GM18951 (cell line): ENCODE data around the gene SNED1.

Source experiments
- POLR2A ChIP-seq: IDR thresholded peaks from 4 replicates; pipeline ENCODE4 v1.6.1; 2011; ENCODE audit warnings: mild to moderate bottlenecking; ENCODE audit not compliant: insufficient read length, insufficient read depth; ENCODE audit errors: extremely low read depth
- in situ Hi-C: fragments of 300-500 bp; cut with MboI; formaldehyde crosslinking; loops from one replicate; pipeline ENCODE4 v1.12.0; 2022; ENCODE audit warnings: low sequenced_read_pairs, mixed read lengths, inconsistent platforms; ENCODE audit not compliant: unreplicated experiment

The SNED1 gene

GRCh38 chr2:241110607-241111439 is 112.4 kb downstream of the SNED1 start:
- TF ChIP-seq POLR2A, result no peak
- in situ Hi-C loops, result no loop called here

GRCh38 chr2:241111440-241111805 is 113.0 kb downstream of the SNED1 start:
- TF ChIP-seq POLR2A, result no peak
- in situ Hi-C loops, result no loop called here

DNA sequence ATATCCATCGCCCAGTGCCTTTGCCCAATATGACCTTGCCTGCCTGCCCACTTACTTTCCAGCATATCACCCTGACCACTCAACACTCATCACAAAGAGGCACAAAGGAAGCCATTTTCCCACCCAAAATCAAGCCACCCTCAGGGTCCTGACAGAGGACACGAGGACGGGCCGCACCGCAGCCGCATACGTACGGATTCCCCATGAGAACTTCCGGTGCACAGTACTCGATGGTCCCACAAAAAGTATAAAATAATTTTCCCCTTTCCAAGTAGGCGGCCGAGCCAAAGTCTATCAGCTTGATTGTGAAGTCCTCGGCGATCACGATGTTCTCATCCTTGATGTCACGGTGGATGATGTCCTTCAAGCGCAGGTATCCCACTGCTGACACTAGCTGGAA is 113.6 kb downstream of the SNED1 start:
- in situ Hi-C loops, result no loop called here

DNA sequence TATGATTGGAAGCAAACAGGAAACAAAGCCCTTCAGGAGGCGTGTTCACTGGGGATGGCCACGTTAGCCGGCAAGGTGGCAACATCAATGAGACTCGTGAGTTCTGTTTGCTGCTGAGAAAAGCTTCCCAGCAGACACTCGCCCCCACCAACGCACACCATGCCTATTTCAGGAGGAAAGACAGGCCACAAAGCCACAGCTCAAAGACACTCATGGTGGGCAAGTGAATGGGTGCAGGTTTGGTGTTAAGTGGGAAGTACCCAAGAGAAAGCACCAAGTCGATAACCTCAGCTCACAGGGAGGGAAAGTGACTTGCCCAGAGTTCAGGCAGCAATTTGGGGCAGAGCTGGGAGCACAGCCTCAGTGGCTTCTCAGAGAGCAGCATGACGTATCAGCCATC is 114.2 kb downstream of the SNED1 start:
- TF ChIP-seq POLR2A, result no peak
- in situ Hi-C loops, result no loop called here

More for the DNA sequence above, 113.6 kb downstream of the SNED1 start:
- no peak for TF ChIP-seq POLR2A

GRCh38 chr2:241114836-241115235 is 116.4 kb downstream of the SNED1 start:
- TF ChIP-seq POLR2A, result no peak
- in situ Hi-C loops, result no loop called here

- no peak for TF ChIP-seq POLR2A
- in situ Hi-C loops, result no loop called here
Observed at GRCh38 chr2:241115361-241115760, 116.9 kb downstream of the SNED1 start.

DNA sequence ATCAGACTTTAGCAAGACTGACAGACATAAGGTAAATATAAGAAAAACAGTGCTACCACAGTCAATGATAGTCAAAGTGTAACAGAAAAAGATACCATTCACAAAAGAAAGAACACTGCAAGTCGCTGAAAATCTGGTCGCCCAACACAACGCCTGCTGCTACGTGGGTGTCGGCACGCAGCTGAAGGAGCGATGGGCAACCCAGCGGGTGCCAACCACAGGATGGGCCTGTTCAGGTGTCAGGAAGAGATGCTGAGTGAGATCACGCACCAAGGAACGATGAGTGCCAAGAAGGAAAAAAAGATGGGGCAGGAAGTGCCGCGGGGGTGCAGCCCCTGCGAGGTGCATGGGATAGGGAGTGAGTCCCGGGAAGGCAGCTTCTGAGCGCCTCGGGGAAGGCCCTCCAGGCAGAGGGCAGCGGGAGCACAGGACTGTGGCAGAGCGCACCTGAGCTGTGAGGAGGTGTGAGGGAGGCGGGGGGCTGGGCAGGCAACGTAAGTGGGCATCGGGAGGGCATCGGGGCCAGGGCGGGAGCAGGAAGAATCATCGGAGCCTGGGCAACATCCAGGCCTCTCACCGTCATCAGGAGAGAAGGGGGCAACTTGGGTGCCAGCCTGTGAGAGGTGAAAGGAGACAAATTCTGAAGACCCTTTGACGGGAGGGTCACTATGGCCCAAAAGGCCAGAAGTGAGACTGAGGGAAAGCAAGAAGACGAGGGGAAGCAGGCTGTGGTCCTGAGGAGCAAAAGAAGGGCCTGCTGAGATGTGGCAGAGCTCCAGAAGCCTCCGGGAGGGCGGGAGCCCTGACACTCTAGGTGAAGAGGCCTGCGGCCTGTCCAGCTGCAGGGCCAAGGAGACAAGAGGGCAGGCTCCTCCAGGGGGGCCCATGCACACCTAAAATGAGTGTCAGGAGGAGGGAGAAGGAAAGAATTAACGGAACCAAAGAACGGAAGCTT is 118.5 kb downstream of the SNED1 start:
- in situ Hi-C loops, result no loop called here
- no peak for TF ChIP-seq POLR2A

GRCh38 chr2:241118737-241119505 is 120.5 kb downstream of the SNED1 start:
- no peak for TF ChIP-seq POLR2A
- in situ Hi-C loops, result no loop called here

DNA sequence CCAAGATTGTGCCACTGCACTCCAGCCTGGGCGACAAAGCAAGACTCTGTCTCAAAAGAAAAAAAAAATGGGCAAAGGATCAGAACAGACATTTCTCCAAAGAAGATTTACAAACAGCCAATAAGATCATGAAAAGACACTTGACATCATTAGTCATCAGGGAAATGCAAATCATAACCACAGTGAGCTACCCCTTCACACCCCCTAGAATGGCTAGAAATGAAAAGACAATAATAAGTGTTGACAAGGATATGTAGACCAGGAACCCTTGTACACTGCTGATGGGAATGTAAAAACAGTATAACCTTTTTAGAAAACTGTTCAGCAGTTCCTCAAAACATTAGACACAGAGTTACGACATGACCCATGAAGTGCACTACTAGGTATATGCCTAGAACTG is 122.0 kb downstream of the SNED1 start:
- in situ Hi-C loops, result no loop called here

GRCh38 chr2:241121008-241121407 is 122.6 kb downstream of the SNED1 start:
- in situ Hi-C loops, result no loop called here
- TF ChIP-seq POLR2A, result no peak

More for the DNA sequence above, 122.0 kb downstream of the SNED1 start:
- TF ChIP-seq POLR2A, result no peak

GRCh38 chr2:241122376-241123002 is 124.1 kb downstream of the SNED1 start:
- no peak for TF ChIP-seq POLR2A
- in situ Hi-C loops, result no loop called here

- in situ Hi-C loops, result no loop called here
- no peak for TF ChIP-seq POLR2A
Observed at GRCh38 chr2:241123816-241124536, 125.6 kb downstream of the SNED1 start.
